Body of pancreas (tissue), 4 donors: ENCODE data around the gene ITIH4. TPM values are rescaled to one million over a fixed set of nuclear protein-coding genes. Genes with fewer than 3 reads are reported as not detected.
A peak's percentile ranks its signal among the peaks of the same experiment; 100 is the strongest.

ENCODE experiments used
- ATAC-seq: fragments of 150-250 bp; one replicate; pipeline ENCODE4 v1.9.1; 2016
- DNase-seq, 4 donors: peaks; one replicate each; pipeline ENCODE4 v3.0.0-alpha.2; 2019
- H3K27ac ChIP-seq, 4 donors: fragments of 200-600 bp; sonication (generic); 1 replicate in 3 of 4; 2 replicates in 1 of 4; pipeline versions ENCODE4 v1.5.1 to v1.6.1; 2016 to 2019; ENCODE audit warnings: mild to moderate bottlenecking in 1 of 4, mixed read lengths in 1 of 4, moderate library complexity in 1 of 4
- H3K27me3 ChIP-seq, 2 donors: fragments of 200-600 bp; sonication (generic); one replicate each; pipeline ENCODE4 v1.6.0; 2016; ENCODE audit warnings: mild to moderate bottlenecking in 1 of 2
- H3K36me3 ChIP-seq, 2 donors: fragments of 200-600 bp; sonication (generic); replicated peaks in 1 of 2; 2 replicates each; pipeline ENCODE4 v1.5.1; 2016; ENCODE audit warnings: low read depth in 2 of 2; ENCODE audit not compliant: insufficient read depth in 1 of 2
- H3K4me1 ChIP-seq: fragments of 200-600 bp; sonication (generic); one replicate; pipeline ENCODE4 v1.6.0; 2016
- H3K4me3 ChIP-seq, 2 donors: fragments of 200-600 bp; sonication (generic); 1 replicate in 1 of 2; 2 replicates in 1 of 2; pipeline ENCODE4 v1.5.1; 2016 to 2019
- H3K9me3 ChIP-seq, 3 donors: fragments of 200-600 bp; sonication (generic); 1 replicate in 2 of 3; 2 replicates in 1 of 3; pipeline ENCODE4 v1.5.1; 2016
- CTCF ChIP-seq, 7 experiments: fragments of 450-650 bp in 4 of 7; fragments of 200-600 bp in 3 of 7; sonication (generic) in 3 of 7; IDR thresholded peaks; one replicate each; pipeline ENCODE4 v1.5.1; 2016 to 2019; ENCODE audit warnings: antibody characterized with exemption in 7 of 7
- POLR2A ChIP-seq, 3 donors: fragments of 450-650 bp; IDR thresholded peaks; one replicate each; pipeline ENCODE4 v1.6.1; 2016; ENCODE audit warnings: antibody characterized with exemption in 3 of 3, mild to moderate bottlenecking in 2 of 3
- WGBS, 2 donors: methylation state at CpG; one replicate each; pipeline ENCODE4 v1.1.5; 2017; 5-methylcytosine and 5-hydroxymethylcytosine counted together
- intact Hi-C: fragments of 100-400 bp; cut with DNase I; formaldehyde crosslinking; loops from one replicate; pipeline ENCODE4 v1.15.1; 2023
- total RNA-seq, 2 donors: library from RNA; depleted of rRNA; stranded (reverse); fragments of >200 nt; gene quantifications; one replicate each; pipeline ENCODE4 v1.1.0, GENCODE V29; 2016

The ITIH4 gene
- total RNA-seq, 2 donors from 2014 or later: 60.7 to 86.7 TPM

- H3K4me3 ChIP-seq: no peak overlapping the region
- no peaks in the 10 kb centered on the region for H3K27me3 ChIP-seq
- WGBS, 2 donors: 66 to 68% methylated on average over 18 of the region's 18 CpGs
- DNase-seq (peak in 1 of 4 donors; percentile 36), ATAC-seq (no peak)
- intact Hi-C loops: no loop called here
- H3K4me1 ChIP-seq: peaks cover 12% of the 10 kb centered on the region
- no peak for TF ChIP-seq POLR2A (IDR thresholded peaks at IDR 0.05)
- no peak for TF ChIP-seq CTCF (IDR thresholded peaks at IDR 0.05)
- H3K9me3 ChIP-seq: no peaks in the 10 kb centered on the region
- peaks cover 0 to 4% of the 10 kb centered on the region in 2 donors for H3K36me3 ChIP-seq
- peak overlapping the region in 2 of 4 donors; percentile 3 to 10 for H3K27ac ChIP-seq
These were observed 14.0 kb upstream of the ITIH4 start for GRCh38 chr3:52844290-52844975.

- intact Hi-C loops: no loop called here
- Histone ChIP-seq H3K36me3 (peaks cover 0 to 4% of the 10 kb centered on the region in 2 donors), H3K9me3 (no peaks in the 10 kb centered on the region), H3K4me1 (peaks cover 12% of the 10 kb centered on the region), H3K27ac (no peak overlapping the region), H3K4me3 (no peak overlapping the region), H3K27me3 (no peaks in the 10 kb centered on the region)
- 96 to 100% methylated on average over 2 of the region's 2 CpGs for WGBS, 2 donors
- TF ChIP-seq POLR2A (IDR thresholded peaks at IDR 0.05): no peak
- no peak for TF ChIP-seq CTCF (IDR thresholded peaks at IDR 0.05)
- ATAC-seq: no peak
- no peak for DNase-seq
These were observed 13.4 kb upstream of the ITIH4 start for GRCh38 chr3:52843881-52844280.

- H3K27me3 ChIP-seq: no peaks in the 10 kb centered on the region
- H3K4me3 ChIP-seq: no peak overlapping the region
- no peaks in the 10 kb centered on the region for H3K9me3 ChIP-seq
- 80 to 87% methylated on average over 20 of the region's 20 CpGs for WGBS, 2 donors
- H3K36me3 ChIP-seq: peaks cover 0 to 3% of the 10 kb centered on the region in 2 donors
- ATAC-seq: no peak
- no peak for DNase-seq
- peaks cover 12% of the 10 kb centered on the region for H3K4me1 ChIP-seq
- TF ChIP-seq POLR2A (IDR thresholded peaks at IDR 0.05): no peak
- TF ChIP-seq CTCF (IDR thresholded peaks at IDR 0.05): no peak
- no peak overlapping the region for H3K27ac ChIP-seq
- intact Hi-C loops: no loop called here
These were observed 12.8 kb upstream of the ITIH4 start for GRCh38 chr3:52843108-52843865.

- intact Hi-C loops: no loop called here
- Histone ChIP-seq H3K27ac (no peak overlapping the region), H3K9me3 (no peaks in the 10 kb centered on the region), H3K36me3 (peaks cover 0 to 3% of the 10 kb centered on the region in 2 donors), H3K4me1 (peaks cover 17% of the 10 kb centered on the region), H3K27me3 (no peaks in the 10 kb centered on the region), H3K4me3 (no peak overlapping the region)
- 69 to 75% methylated on average over 7 of the region's 7 CpGs for WGBS, 2 donors
- DNase-seq (no peak), ATAC-seq (no peak)
- TF ChIP-seq CTCF (IDR thresholded peaks at IDR 0.05) (no peak), POLR2A (IDR thresholded peaks at IDR 0.05) (no peak)
These were observed 12.0 kb upstream of the ITIH4 start for GRCh38 chr3:52842424-52842823.
